Fibroblast of gingiva (primary cell): ENCODE data around the gene C16orf92.
A peak's percentile ranks its signal among the peaks of the same experiment; 100 is the strongest.

Experiments
- DNase-seq: peaks from one replicate; pipeline ENCODE4 v3.0.0-alpha.2; 2011; ENCODE audit warnings: low read depth

The C16orf92 gene

GRCh38 chr16:29989111-29989858 lies 33.7 kb upstream of the C16orf92 start:
- no peak for DNase-seq

- DNase-seq: no peak
Observed at GRCh38 chr16:29990034-29990433, 33.0 kb upstream of the C16orf92 start.

GRCh38 chr16:29990883-29991570 lies 32.0 kb upstream of the C16orf92 start:
- DNase-seq: no peak

GRCh38 chr16:29991571-29991904 lies 31.5 kb upstream of the C16orf92 start:
- no peak for DNase-seq

GRCh38 chr16:29992344-29992967 lies 30.5 kb upstream of the C16orf92 start:
- DNase-seq: peak; percentile 33

- no peak for DNase-seq
Observed at GRCh38 chr16:29993191-29993902, 29.7 kb upstream of the C16orf92 start.

- DNase-seq: no peak
Observed at GRCh38 chr16:29993903-29994599, 28.9 kb upstream of the C16orf92 start.

GRCh38 chr16:29994600-29995323 lies 28.2 kb upstream of the C16orf92 start:
- DNase-seq: peak; percentile 44

GRCh38 chr16:29995324-29995910 lies 27.6 kb upstream of the C16orf92 start, which contains the start of gene HIRIP3:
TSS of gene HIRIP3 (minus strand) at chr16:29995617. CDS start at chr16:29995605, 12 bp downstream.
- peak; percentile 67 for DNase-seq

- DNase-seq: peak; percentile 93
Observed at GRCh38 chr16:29995911-29996765, 26.9 kb upstream of the C16orf92 start, which contains the start of gene INO80E. TSS of gene INO80E (plus strand) at chr16:29996241. CDS start at chr16:29996311, 70 bp downstream.

- DNase-seq: no peak
Observed at GRCh38 chr16:29996766-29997250, 26.2 kb upstream of the C16orf92 start.

- no peak for DNase-seq
Observed at GRCh38 chr16:29999605-30000004, 23.4 kb upstream of the C16orf92 start.

GRCh38 chr16:30000735-30001631 lies 22.0 kb upstream of the C16orf92 start:
- DNase-seq: no peak

- no peak for DNase-seq
Observed at GRCh38 chr16:30002614-30003346, 20.2 kb upstream of the C16orf92 start.

- DNase-seq: no peak
Observed at GRCh38 chr16:30003670-30004423, 19.2 kb upstream of the C16orf92 start.

GRCh38 chr16:30004424-30004776 lies 18.6 kb upstream of the C16orf92 start:
- DNase-seq: no peak

GRCh38 chr16:30004811-30005242 lies 18.2 kb upstream of the C16orf92 start:
- no peak for DNase-seq
